GM23248 (cell line): ENCODE data around the gene UBASH3A. TPM values are rescaled to one million over a fixed set of nuclear protein-coding genes. Genes with fewer than 3 reads are reported as not detected.

Experiments used
- DNase-seq: peaks from one replicate; pipeline ENCODE4 v3.0.0-alpha.2; 2015
- H2AFZ ChIP-seq: fragments of 200-600 bp; sonication (generic); 2 replicates; pipeline ENCODE4 v1.6.1; 2016; ENCODE audit warnings: antibody characterized with exemption
- H3F3A ChIP-seq: fragments of 200-600 bp; sonication (generic); 2 replicates; pipeline ENCODE4 v1.6.1; 2016; ENCODE audit warnings: mild to moderate bottlenecking, antibody characterized with exemption, mixed run types; ENCODE audit not compliant: insufficient read depth
- H3K27ac ChIP-seq: fragments of 200-600 bp; sonication (generic); 2 replicates; pipeline ENCODE4 v1.5.1; 2016; ENCODE audit warnings: mild to moderate bottlenecking
- H3K27me3 ChIP-seq: fragments of 200-600 bp; sonication (generic); replicated peaks from 2 replicates; pipeline ENCODE4 v1.6.1; 2016; ENCODE audit warnings: mild to moderate bottlenecking; ENCODE audit not compliant: insufficient read depth
- H3K36me3 ChIP-seq: fragments of 200-600 bp; sonication (generic); 2 replicates; pipeline ENCODE4 v1.6.1; 2016; ENCODE audit warnings: low read depth, mild to moderate bottlenecking
- H3K4me1 ChIP-seq: fragments of 200-600 bp; sonication (generic); 2 replicates; pipeline ENCODE4 v1.6.1; 2016; ENCODE audit warnings: mild to moderate bottlenecking; ENCODE audit not compliant: insufficient read depth
- H3K4me2 ChIP-seq: fragments of 200-600 bp; sonication (generic); one replicate; pipeline ENCODE4 v1.6.1; 2016; ENCODE audit warnings: mild to moderate bottlenecking; ENCODE audit not compliant: unreplicated experiment
- H3K4me3 ChIP-seq: fragments of 200-600 bp; sonication (generic); 2 replicates; pipeline ENCODE4 v1.5.1; 2016; ENCODE audit warnings: mild to moderate bottlenecking
- H3K79me2 ChIP-seq: fragments of 200-600 bp; sonication (generic); 2 replicates; pipeline ENCODE4 v1.6.1; 2016; ENCODE audit warnings: mild to moderate bottlenecking; ENCODE audit not compliant: insufficient read depth
- H3K9ac ChIP-seq: fragments of 200-600 bp; sonication (generic); 2 replicates; pipeline ENCODE4 v1.6.1; 2016; ENCODE audit warnings: mild to moderate bottlenecking
- H3K9me2 ChIP-seq: fragments of 200-600 bp; sonication (generic); 2 replicates; pipeline ENCODE4 v1.6.1; 2016; ENCODE audit warnings: mixed run types, mild to moderate bottlenecking, moderate library complexity; ENCODE audit not compliant: insufficient read depth
- H3K9me3 ChIP-seq: fragments of 200-600 bp; sonication (generic); one replicate; pipeline ENCODE4 v1.6.1; 2017; ENCODE audit warnings: low read depth
- H4K20me1 ChIP-seq: fragments of 200-600 bp; sonication (generic); 2 replicates; pipeline ENCODE4 v1.6.0; 2016; ENCODE audit not compliant: insufficient read depth
- EZH2 ChIP-seq: fragments of 200-600 bp; sonication (generic); IDR thresholded peaks from 2 replicates; pipeline ENCODE4 v1.6.1; 2018; ENCODE audit warnings: antibody characterized with exemption, mild to moderate bottlenecking; ENCODE audit not compliant: insufficient read depth, poor library complexity, severe bottlenecking
- EZH2phosphoT487 ChIP-seq: fragments of 200-600 bp; sonication (generic); IDR thresholded peaks from 2 replicates; pipeline ENCODE4 v1.6.1; 2018; ENCODE audit warnings: antibody characterized with exemption, moderate library complexity, mild to moderate bottlenecking, low read depth; ENCODE audit not compliant: insufficient read depth
- WGBS, 2 experiments: methylation state at CpG; one replicate each; pipeline ENCODE4 v1.1.6; 2015 to 2017; ENCODE audit warnings: low lambda C conversion rate in 2 of 2, low coverage in 1 of 2; ENCODE audit errors: missing lambda C conversion rate in 2 of 2; 5-methylcytosine and 5-hydroxymethylcytosine counted together
- in situ Hi-C: fragments of 300-500 bp; cut with MboI; formaldehyde crosslinking; loops from 2 replicates; pipeline ENCODE4 v1.15.0; 2020
- polyA plus RNA-seq: library from polyadenylated mRNA; unstranded; fragments of >200 nt; fragmentation: Nextera tagmentation; extraction: Ambion mirVana; gene quantifications from 2 replicates; pipeline ENCODE4 v1.2.1, GENCODE V29; 2016
- total RNA-seq: library from RNA; depleted of rRNA; stranded (reverse); fragments of >200 nt; shearing (Covaris generic); gene quantifications from 2 replicates; pipeline ENCODE4 v1.2.3, GENCODE V29; 2014

Gene UBASH3A
- total and polyA plus RNA-seq, 2 experiments from 2014 or later: not detected

DNA sequence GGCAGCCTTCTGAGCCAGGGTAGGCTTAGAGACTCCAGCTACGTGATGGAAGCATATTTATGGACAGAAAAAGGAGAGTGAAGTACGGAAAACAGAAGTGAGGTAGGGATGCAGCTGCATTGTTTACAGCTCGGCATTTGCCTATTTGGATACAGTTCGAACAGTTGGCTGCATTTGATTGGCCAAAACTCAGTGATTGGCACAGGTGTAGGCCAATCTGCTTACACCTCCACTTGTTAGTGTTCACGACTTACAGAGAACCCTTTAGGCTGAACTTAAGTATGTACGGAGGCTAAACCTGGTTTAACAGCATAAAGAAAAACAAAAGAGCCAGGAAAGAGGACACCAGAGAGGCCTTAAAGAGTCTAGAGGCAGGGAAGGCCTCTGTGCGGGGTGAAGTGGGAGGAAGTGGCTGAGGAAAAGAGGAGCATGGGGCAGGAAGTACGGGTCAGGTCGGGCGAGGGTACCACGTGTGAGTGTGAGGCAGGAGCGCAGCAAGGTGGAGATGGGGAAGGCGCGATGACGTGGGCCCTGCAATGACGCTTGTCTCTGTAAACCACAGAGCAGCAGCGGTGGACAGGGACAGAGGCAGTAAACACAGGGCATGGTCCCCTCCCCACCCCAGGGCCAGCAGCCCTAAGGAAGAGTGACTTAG lies 60.3 kb downstream of the UBASH3A start:
- Histone ChIP-seq H3K4me2 (no peak overlapping the region), H4K20me1 (no peaks in the 10 kb centered on the region), H3K9me3 (no peaks in the 10 kb centered on the region), H3K36me3 (no peaks in the 10 kb centered on the region), H3F3A (no peaks in the 10 kb centered on the region), H2AFZ (no peak overlapping the region), H3K79me2 (no peaks in the 10 kb centered on the region), H3K4me1 (no peaks in the 10 kb centered on the region), H3K27ac (no peak overlapping the region), H3K27me3 (peaks cover 8% of the 10 kb centered on the region; the same call in 1 of the 2 replicates), H3K9ac (no peak overlapping the region), H3K9me2 (no peaks in the 10 kb centered on the region), H3K4me3 (no peak overlapping the region)
- 58 to 59% methylated on average over 17 of the region's 17 CpGs for WGBS, 2 experiments
- peak; percentile 16 for DNase-seq
- in situ Hi-C loops: no loop called here
- TF ChIP-seq EZH2phosphoT487 (no peak), EZH2 (no peak)

DNA sequence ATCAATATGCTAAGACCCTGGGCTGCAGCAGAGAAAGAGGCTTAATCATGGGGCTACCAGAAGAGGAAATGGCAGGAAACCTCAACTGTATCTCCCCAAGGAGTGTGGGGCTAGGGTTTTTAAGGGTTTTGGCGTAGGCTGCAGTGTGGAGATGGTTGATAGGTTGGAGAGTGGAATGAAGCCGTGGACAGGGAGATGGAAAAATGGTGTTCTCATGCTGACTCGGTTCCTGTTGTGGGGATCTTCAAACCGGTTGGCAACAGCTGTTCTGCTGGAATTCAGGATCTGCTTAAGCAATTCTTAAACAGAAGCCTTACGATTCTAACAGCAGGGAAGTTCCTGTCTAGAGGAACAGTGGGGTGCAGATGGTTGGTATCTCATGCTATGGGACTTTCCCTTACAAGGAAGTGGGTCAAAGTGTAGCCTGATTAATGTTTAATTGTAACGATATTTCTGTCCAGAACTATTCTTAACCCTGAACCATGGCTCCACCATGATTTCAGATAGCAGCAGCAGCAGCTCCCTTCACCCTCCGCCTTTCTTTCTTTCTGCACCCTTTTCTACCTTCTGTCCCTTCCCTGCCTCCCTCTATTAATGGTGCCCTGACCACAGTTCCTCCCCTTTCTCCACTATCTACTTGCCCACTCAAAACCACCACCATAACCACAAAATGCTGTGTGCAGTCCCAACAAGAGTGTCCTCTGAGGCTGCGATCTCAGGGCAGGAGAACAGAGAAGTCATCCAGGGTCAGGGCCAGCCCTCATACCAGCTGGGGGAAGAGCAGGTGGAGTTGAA lies 61.5 kb downstream of the UBASH3A start:
- no peak for TF ChIP-seq EZH2
- no peak for TF ChIP-seq EZH2phosphoT487
- H3K4me3 ChIP-seq: no peak overlapping the region
- WGBS, 2 experiments: 30 to 34% methylated on average over 8 of the region's 8 CpGs
- no peaks in the 10 kb centered on the region for H3K79me2 ChIP-seq
- no peak for DNase-seq
- no peak overlapping the region for H3K9ac ChIP-seq
- no peak overlapping the region for H3K27ac ChIP-seq
- no peak overlapping the region for H2AFZ ChIP-seq
- no peak overlapping the region for H3K4me2 ChIP-seq
- H3K4me1 ChIP-seq: no peaks in the 10 kb centered on the region
- H3K36me3 ChIP-seq: no peaks in the 10 kb centered on the region
- H4K20me1 ChIP-seq: no peaks in the 10 kb centered on the region
- H3K9me2 ChIP-seq: no peaks in the 10 kb centered on the region
- H3F3A ChIP-seq: no peaks in the 10 kb centered on the region
- H3K27me3 ChIP-seq: peaks cover 8% of the 10 kb centered on the region; the same call in 1 of the 2 replicates
- no peaks in the 10 kb centered on the region for H3K9me3 ChIP-seq
- in situ Hi-C loops: no loop called here

GRCh38 chr21:42465803-42466127 lies 62.1 kb downstream of the UBASH3A start:
- no peaks in the 10 kb centered on the region for H3K9me3 ChIP-seq
- H3K4me3 ChIP-seq: no peak overlapping the region
- H4K20me1 ChIP-seq: no peaks in the 10 kb centered on the region
- 49 to 62% methylated on average over 3 of the region's 3 CpGs for WGBS, 2 experiments
- H3K27me3 ChIP-seq: peaks cover 8% of the 10 kb centered on the region; the same call in 1 of the 2 replicates
- in situ Hi-C loops: no loop called here
- no peaks in the 10 kb centered on the region for H3K79me2 ChIP-seq
- H3K4me2 ChIP-seq: no peak overlapping the region
- H3K9me2 ChIP-seq: no peaks in the 10 kb centered on the region
- TF ChIP-seq EZH2: no peak
- no peak for TF ChIP-seq EZH2phosphoT487
- H3K27ac ChIP-seq: no peak overlapping the region
- no peak for DNase-seq
- H3K9ac ChIP-seq: no peak overlapping the region
- H3F3A ChIP-seq: no peaks in the 10 kb centered on the region
- no peak overlapping the region for H2AFZ ChIP-seq
- H3K4me1 ChIP-seq: no peaks in the 10 kb centered on the region
- no peaks in the 10 kb centered on the region for H3K36me3 ChIP-seq

DNA sequence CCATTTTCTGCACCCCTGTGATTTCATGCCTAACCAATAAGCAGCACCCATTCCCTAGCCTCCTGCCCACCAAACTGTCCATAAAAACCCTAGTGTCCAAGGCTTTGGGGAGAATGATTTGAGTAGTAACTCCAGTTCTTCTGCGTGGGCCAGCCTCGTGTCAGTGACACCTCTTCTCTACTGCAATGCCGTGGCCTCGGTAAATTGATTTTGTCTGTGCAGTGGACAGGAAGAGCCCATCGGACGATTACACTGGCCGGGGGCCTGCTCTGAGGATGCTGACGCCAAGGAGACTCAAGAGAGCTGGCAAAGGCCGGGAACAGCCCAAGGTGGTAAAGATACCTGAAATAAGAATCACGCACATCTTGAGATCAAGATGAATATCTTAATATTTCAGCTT lies 63.0 kb downstream of the UBASH3A start:
- Histone ChIP-seq H3K27ac (no peak overlapping the region), H3K79me2 (no peaks in the 10 kb centered on the region), H3K4me3 (no peak overlapping the region), H3K9ac (no peak overlapping the region), H2AFZ (no peak overlapping the region), H3K27me3 (peaks cover 8% of the 10 kb centered on the region; the same call in 1 of the 2 replicates), H4K20me1 (no peaks in the 10 kb centered on the region), H3K9me3 (no peaks in the 10 kb centered on the region), H3F3A (no peaks in the 10 kb centered on the region), H3K36me3 (no peaks in the 10 kb centered on the region), H3K4me2 (no peak overlapping the region), H3K4me1 (no peaks in the 10 kb centered on the region), H3K9me2 (no peaks in the 10 kb centered on the region)
- no peak for DNase-seq
- TF ChIP-seq EZH2 (no peak), EZH2phosphoT487 (no peak)
- in situ Hi-C loops: no loop called here
- WGBS, 2 experiments: 35 to 50% methylated on average over 10 of the region's 10 CpGs
